ENCODE data around the gene USP3. TPM values are rescaled to one million over a fixed set of nuclear protein-coding genes. Genes with fewer than 3 reads are reported as not detected.

The USP3 gene
- total RNA-seq, 1 experiment from 2014 or later = 36.6 TPM

GRCh38 chr15:63593705-63594671, 89.6 kb downstream of the USP3 start:
- POLR2A ChIA-PET = interaction anchor here (1.1 kb wide), 1 partner anchor 58 kb away, joined by 4 read pairs; no protein-coding TSS in a partner anchor
- TF ChIP-seq GABPB1 (CRISPR knock-in tag; IDR thresholded peaks at IDR 0.05) (no peak), NR3C1 (CRISPR knock-in tag; conservative IDR thresholded peaks at IDR 0.05; ENCODE audit: low read depth) (no peak), ZNF512 (CRISPR knock-in tag; IDR thresholded peaks at IDR 0.05; ENCODE audit: borderline replicate concordance) (no peak), ETV6 (CRISPR knock-in tag; IDR thresholded peaks at IDR 0.05) (no peak), STAT6 (CRISPR knock-in tag; conservative IDR thresholded peaks at IDR 0.05; ENCODE audit: low read depth) (no peak), FOXP1 (CRISPR knock-in tag; IDR thresholded peaks at IDR 0.05; ENCODE audit: borderline replicate concordance) (no peak)
- H3K27me3 Mint-ChIP-seq (ENCODE audit: low read depth) = no peaks in the 10 kb centered on the region; the same call in 1 of the 2 replicates
- ATAC-seq (no peak), DNase-seq (ENCODE audit: low spot score) (no peak)
- peaks cover 23% of the 10 kb centered on the region for H3K36me3 Mint-ChIP-seq
- H3K9me3 Mint-ChIP-seq = no peaks in the 10 kb centered on the region
- peaks cover 18% of the 10 kb centered on the region for H3K4me1 Mint-ChIP-seq
- no peak overlapping the region; the same call in 1 of the 2 replicates for H3K27ac Mint-ChIP-seq
- CTCF ChIA-PET = interaction anchor here (1.2 to 1.4 kb wide), 2 partner anchors 16 to 127 kb away, joined by 4 to 5 read pairs; no protein-coding TSS in a partner anchor
- no peak overlapping the region for H3K4me3 Mint-ChIP-seq

GRCh38 chr15:63595065-63595464, 90.7 kb downstream of the USP3 start:
- no peaks in the 10 kb centered on the region; the same call in none of the 2 replicates for H3K27me3 Mint-ChIP-seq (ENCODE audit: low read depth)
- H3K4me1 Mint-ChIP-seq = peaks cover 25% of the 10 kb centered on the region
- H3K4me3 Mint-ChIP-seq = no peak overlapping the region
- ChIA-PET POLR2A (interaction anchor here (1.0 kb wide), 1 partner anchor 85 kb away, joined by 3 read pairs; no protein-coding TSS in a partner anchor), CTCF (interaction anchor here (0.5 to 1.5 kb wide), 7 partner anchors 9 to 474 kb away, joined by 3 to 8 read pairs (median 4); partner anchors contain the start of gene APH1B)
- no peak for DNase-seq (ENCODE audit: low spot score)
- peaks cover 17% of the 10 kb centered on the region for H3K36me3 Mint-ChIP-seq
- TF ChIP-seq JAZF1 (CRISPR knock-in tag; IDR thresholded peaks at IDR 0.05) (no peak), IRF2 (CRISPR knock-in tag; IDR thresholded peaks at IDR 0.05; ENCODE audit: borderline replicate concordance, low read depth) (no peak), ESRRA (CRISPR knock-in tag; IDR thresholded peaks at IDR 0.05; ENCODE audit: borderline replicate concordance) (no peak), SMAD4 (CRISPR knock-in tag; IDR thresholded peaks at IDR 0.05) (0 out of 2 replicates have a peak, but pooled peaks have one; percentile 24), TEAD1 (CRISPR knock-in tag; IDR thresholded peaks at IDR 0.05) (0 out of 2 replicates have a peak, but pooled peaks have one; percentile 50)
- TF ChIP-seq, protein P1, sequence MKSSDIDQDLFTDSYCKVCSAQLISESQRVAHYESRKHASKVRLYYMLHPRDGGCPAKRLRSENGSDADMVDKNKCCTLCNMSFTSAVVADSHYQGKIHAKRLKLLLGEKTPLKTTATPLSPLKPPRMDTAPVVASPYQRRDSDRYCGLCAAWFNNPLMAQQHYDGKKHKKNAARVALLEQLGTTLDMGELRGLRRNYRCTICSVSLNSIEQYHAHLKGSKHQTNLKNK (CRISPR knock-in tag; IDR thresholded peaks at IDR 0.05) = no peak
- TF ChIP-seq, protein P2, sequence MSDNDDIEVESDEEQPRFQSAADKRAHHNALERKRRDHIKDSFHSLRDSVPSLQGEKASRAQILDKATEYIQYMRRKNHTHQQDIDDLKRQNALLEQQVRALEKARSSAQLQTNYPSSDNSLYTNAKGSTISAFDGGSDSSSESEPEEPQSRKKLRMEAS (CRISPR knock-in tag; IDR thresholded peaks at IDR 0.05) = peak; percentile 28; the same call in 1 of the 2 replicates
- TF ChIP-seq, protein P3, sequence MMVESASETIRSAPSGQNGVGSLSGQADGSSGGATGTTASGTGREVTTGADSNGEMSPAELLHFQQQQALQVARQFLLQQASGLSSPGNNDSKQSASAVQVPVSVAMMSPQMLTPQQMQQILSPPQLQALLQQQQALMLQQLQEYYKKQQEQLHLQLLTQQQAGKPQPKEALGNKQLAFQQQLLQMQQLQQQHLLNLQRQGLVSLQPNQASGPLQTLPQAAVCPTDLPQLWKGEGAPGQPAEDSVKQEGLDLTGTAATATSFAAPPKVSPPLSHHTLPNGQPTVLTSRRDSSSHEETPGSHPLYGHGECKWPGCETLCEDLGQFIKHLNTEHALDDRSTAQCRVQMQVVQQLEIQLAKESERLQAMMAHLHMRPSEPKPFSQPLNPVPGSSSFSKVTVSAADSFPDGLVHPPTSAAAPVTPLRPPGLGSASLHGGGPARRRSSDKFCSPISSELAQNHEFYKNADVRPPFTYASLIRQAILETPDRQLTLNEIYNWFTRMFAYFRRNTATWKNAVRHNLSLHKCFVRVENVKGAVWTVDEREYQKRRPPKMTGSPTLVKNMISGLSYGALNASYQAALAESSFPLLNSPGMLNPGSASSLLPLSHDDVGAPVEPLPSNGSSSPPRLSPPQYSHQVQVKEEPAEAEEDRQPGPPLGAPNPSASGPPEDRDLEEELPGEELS (CRISPR knock-in tag; IDR thresholded peaks at IDR 0.05) = peak; percentile 64; the same call in 1 of the 2 replicates
- peak overlapping the region; percentile 22; the same call in 1 of the 2 replicates for H3K27ac Mint-ChIP-seq
- no peaks in the 10 kb centered on the region for H3K9me3 Mint-ChIP-seq
- peak; percentile 14; the same call in 1 of the 2 replicates for ATAC-seq
